ENCODE measurements around the gene SLC1A3.
"Not testable (repeated sequence)": the region's sequence is repeated elsewhere in the genome, so short reads cannot be mapped to it uniquely, and the experiment has no call there.

Gene SLC1A3

GRCh38 chr5:36587354-36587753, 19.1 kb upstream of the SLC1A3 start:
- Mint-ChIP-seq H3K27ac (no peak overlapping the region), H3K9me3 (no peaks in the 10 kb centered on the region), H3K4me3 (no peak overlapping the region), H3K36me3 (ENCODE audit: low read depth) (no peaks in the 10 kb centered on the region), H3K27me3 (no peaks in the 10 kb centered on the region), H3K4me1 (ENCODE audit: low read depth) (peaks cover 13% of the 10 kb centered on the region)
- intact Hi-C loops (cut with micrococcal nuclease) = no loop called here

- H3K4me3 Mint-ChIP-seq; H3K36me3 Mint-ChIP-seq (ENCODE audit: low read depth); H3K27me3 Mint-ChIP-seq; H3K9me3 Mint-ChIP-seq; intact Hi-C loops (cut with micrococcal nuclease); H3K27ac Mint-ChIP-seq: not testable (repeated sequence)
- H3K4me1 Mint-ChIP-seq (ENCODE audit: low read depth) = peaks cover 30% of the 10 kb centered on the region
These were observed 16.7 kb upstream of the SLC1A3 start for GRCh38 chr5:36589735-36590134.

- peaks cover 24% of the 10 kb centered on the region for H3K4me1 Mint-ChIP-seq (ENCODE audit: low read depth)
- no peaks in the 10 kb centered on the region for H3K27me3 Mint-ChIP-seq
- no peak overlapping the region for H3K27ac Mint-ChIP-seq
- H3K4me3 Mint-ChIP-seq = no peak overlapping the region
- intact Hi-C loops (cut with micrococcal nuclease) = no loop called here
- H3K9me3 Mint-ChIP-seq = no peaks in the 10 kb centered on the region
- no peaks in the 10 kb centered on the region for H3K36me3 Mint-ChIP-seq (ENCODE audit: low read depth)
These were observed 15.7 kb upstream of the SLC1A3 start for GRCh38 chr5:36590513-36591286.

- H3K4me1 Mint-ChIP-seq (ENCODE audit: low read depth) = peaks cover 18% of the 10 kb centered on the region
- H3K27ac Mint-ChIP-seq = peak overlapping the region; percentile 28
- H3K9me3 Mint-ChIP-seq = no peaks in the 10 kb centered on the region
- no peaks in the 10 kb centered on the region for H3K27me3 Mint-ChIP-seq
- peak overlapping the region; percentile 62 for H3K4me3 Mint-ChIP-seq
- intact Hi-C loops (cut with micrococcal nuclease) = no loop called here
- H3K36me3 Mint-ChIP-seq (ENCODE audit: low read depth) = no peaks in the 10 kb centered on the region
These were observed 12.5 kb upstream of the SLC1A3 start for GRCh38 chr5:36593867-36594266.

- intact Hi-C loops (cut with micrococcal nuclease) = no loop called here
- no peaks in the 10 kb centered on the region for H3K36me3 Mint-ChIP-seq (ENCODE audit: low read depth)
- H3K27me3 Mint-ChIP-seq = no peaks in the 10 kb centered on the region
- H3K4me1 Mint-ChIP-seq (ENCODE audit: low read depth) = peaks cover 24% of the 10 kb centered on the region
- no peak overlapping the region for H3K4me3 Mint-ChIP-seq
- H3K9me3 Mint-ChIP-seq = no peaks in the 10 kb centered on the region
- H3K27ac Mint-ChIP-seq = no peak overlapping the region
These were observed 10.2 kb upstream of the SLC1A3 start for GRCh38 chr5:36596247-36596646.

- H3K27me3 Mint-ChIP-seq = no peaks in the 10 kb centered on the region
- peaks cover 24% of the 10 kb centered on the region for H3K4me1 Mint-ChIP-seq (ENCODE audit: low read depth)
- intact Hi-C loops (cut with micrococcal nuclease) = no loop called here
- H3K27ac Mint-ChIP-seq = no peak overlapping the region
- H3K9me3 Mint-ChIP-seq = no peaks in the 10 kb centered on the region
- H3K36me3 Mint-ChIP-seq (ENCODE audit: low read depth) = no peaks in the 10 kb centered on the region
- no peak overlapping the region for H3K4me3 Mint-ChIP-seq
These were observed 9.7 kb upstream of the SLC1A3 start for GRCh38 chr5:36596756-36597155.

- Mint-ChIP-seq H3K4me1 (ENCODE audit: low read depth) (peaks cover 24% of the 10 kb centered on the region), H3K36me3 (ENCODE audit: low read depth) (no peaks in the 10 kb centered on the region), H3K27me3 (no peaks in the 10 kb centered on the region), H3K4me3 (no peak overlapping the region), H3K27ac (no peak overlapping the region), H3K9me3 (no peaks in the 10 kb centered on the region)
- intact Hi-C loops (cut with micrococcal nuclease) = no loop called here
These were observed 8.4 kb upstream of the SLC1A3 start for GRCh38 chr5:36598045-36598444.

GRCh38 chr5:36599986-36600779, 6.2 kb upstream of the SLC1A3 start:
- H3K27me3 Mint-ChIP-seq = no peaks in the 10 kb centered on the region
- H3K4me1 Mint-ChIP-seq (ENCODE audit: low read depth) = peaks cover 7% of the 10 kb centered on the region
- no peak overlapping the region for H3K27ac Mint-ChIP-seq

GRCh38 chr5:36600917-36601527, 5.4 kb upstream of the SLC1A3 start:
- intact Hi-C loops (cut with micrococcal nuclease) = no loop called here
- Mint-ChIP-seq H3K27ac (no peak overlapping the region), H3K9me3 (no peaks in the 10 kb centered on the region), H3K27me3 (no peaks in the 10 kb centered on the region), H3K4me1 (ENCODE audit: low read depth) (peaks cover 7% of the 10 kb centered on the region), H3K36me3 (ENCODE audit: low read depth) (no peaks in the 10 kb centered on the region), H3K4me3 (no peak overlapping the region)

More at GRCh38 chr5:36599986-36600779, 6.2 kb upstream of the SLC1A3 start:
- H3K4me3 Mint-ChIP-seq = no peak overlapping the region
- H3K36me3 Mint-ChIP-seq (ENCODE audit: low read depth) = no peaks in the 10 kb centered on the region
- intact Hi-C loops (cut with micrococcal nuclease) = no loop called here
- H3K9me3 Mint-ChIP-seq = no peaks in the 10 kb centered on the region

GRCh38 chr5:36602704-36603321, 3.6 kb upstream of the SLC1A3 start:
- intact Hi-C loops (cut with micrococcal nuclease) = no loop called here
- no peaks in the 10 kb centered on the region for H3K9me3 Mint-ChIP-seq
- no peak overlapping the region for H3K27ac Mint-ChIP-seq
- H3K4me3 Mint-ChIP-seq = no peak overlapping the region
- no peaks in the 10 kb centered on the region for H3K27me3 Mint-ChIP-seq
- peaks cover 10% of the 10 kb centered on the region for H3K36me3 Mint-ChIP-seq (ENCODE audit: low read depth)
- H3K4me1 Mint-ChIP-seq (ENCODE audit: low read depth) = peaks cover 7% of the 10 kb centered on the region

GRCh38 chr5:36605241-36605640, 1.2 kb upstream of the SLC1A3 start:
- Mint-ChIP-seq H3K4me3 (no peak overlapping the region), H3K9me3 (peaks cover under 1% of the 10 kb centered on the region), H3K4me1 (ENCODE audit: low read depth) (peaks cover 14% of the 10 kb centered on the region), H3K27ac (no peak overlapping the region), H3K27me3 (no peaks in the 10 kb centered on the region), H3K36me3 (ENCODE audit: low read depth) (peaks cover 10% of the 10 kb centered on the region)
- intact Hi-C loops (cut with micrococcal nuclease) = loop anchor here (2.0 to 5.0 kb wide), 2 partner anchors 52 to 88 kb away; no protein-coding TSS in a partner anchor

GRCh38 chr5:36606036-36606427, 374 bp upstream of the SLC1A3 start:
- H3K4me3 Mint-ChIP-seq = peak overlapping the region; percentile 91
- H3K9me3 Mint-ChIP-seq = peaks cover 8% of the 10 kb centered on the region
- no peaks in the 10 kb centered on the region for H3K27me3 Mint-ChIP-seq
- peaks cover 16% of the 10 kb centered on the region for H3K36me3 Mint-ChIP-seq (ENCODE audit: low read depth)
- peak overlapping the region; percentile 92 for H3K27ac Mint-ChIP-seq
- intact Hi-C loops (cut with micrococcal nuclease) = loop anchor here (5.0 kb wide), 1 partner anchor 51 kb away; no protein-coding TSS in a partner anchor
- H3K4me1 Mint-ChIP-seq (ENCODE audit: low read depth) = peaks cover 17% of the 10 kb centered on the region

GRCh38 chr5:36607114-36607571, 737 bp downstream of the SLC1A3 start:
- Mint-ChIP-seq H3K27me3 (no peaks in the 10 kb centered on the region), H3K4me3 (peak overlapping the region; percentile 91), H3K36me3 (ENCODE audit: low read depth) (peaks cover 26% of the 10 kb centered on the region), H3K4me1 (ENCODE audit: low read depth) (peaks cover 19% of the 10 kb centered on the region), H3K27ac (peak overlapping the region; percentile 92), H3K9me3 (peaks cover 19% of the 10 kb centered on the region)
- intact Hi-C loops (cut with micrococcal nuclease) = loop anchor here (5.0 kb wide), 1 partner anchor 50 kb away; no protein-coding TSS in a partner anchor
